ENCODE results near the gene ISG15. TPM values are rescaled to one million over a fixed set of nuclear protein-coding genes. Genes with fewer than 3 reads are reported as not detected.

Gene ISG15
- total and polyA plus RNA-seq, 2 of the 13 experiments (the other 11 are each of a cell fraction or from before 2014, with no cell fraction given): 42.1 to 54.9 TPM

DNA sequence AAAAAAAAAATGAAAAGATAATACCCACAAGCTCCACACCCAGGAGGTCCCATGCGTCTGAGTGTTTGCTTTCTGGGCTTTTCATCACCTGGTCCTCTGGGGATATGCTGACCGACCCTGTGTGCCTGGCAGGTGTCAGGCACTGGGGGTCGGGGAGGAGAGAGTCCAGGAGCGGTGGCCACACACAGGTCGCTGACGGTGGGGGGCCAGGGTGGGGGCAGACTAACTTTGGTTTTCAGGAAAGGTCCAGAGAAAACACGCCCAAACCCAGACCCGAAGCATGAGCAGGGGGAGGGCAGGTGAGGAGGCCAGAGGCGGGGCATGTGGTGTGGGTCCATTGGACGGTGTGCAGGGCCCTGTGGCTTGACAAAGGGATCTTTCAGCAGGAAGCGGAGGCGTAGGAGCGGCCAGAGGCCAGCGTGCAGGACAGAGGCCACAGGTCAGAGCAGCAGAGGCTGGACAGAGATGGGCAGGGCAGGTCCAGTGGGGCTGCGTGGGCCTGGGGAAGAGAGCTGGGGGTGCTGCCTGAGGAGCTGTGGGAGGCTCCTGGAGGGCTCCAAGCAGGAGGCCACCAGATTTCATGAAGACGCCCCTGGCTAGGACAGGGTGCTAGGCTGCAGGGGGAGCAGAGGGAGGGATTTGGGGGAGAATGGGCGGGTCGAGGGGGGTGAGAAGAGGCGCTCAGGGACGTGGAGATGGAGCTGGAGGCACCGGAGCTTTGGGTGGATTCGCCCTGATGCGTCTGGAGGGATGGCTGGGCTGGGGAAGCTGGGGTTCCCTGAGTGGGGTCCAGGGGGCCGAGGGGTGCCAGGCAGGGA is 45.0 kb downstream of the ISG15 start (continued):
- TF ChIP-seq GATA4 (IDR thresholded peaks at IDR 0.05; ENCODE audit: borderline replicate concordance, low read depth) (no peak), MEIS1 (CRISPR knock-in tag; IDR thresholded peaks at IDR 0.05; ENCODE audit: borderline replicate concordance) (no peak; the same call in 1 of the 2 replicates), RARA (CRISPR knock-in tag; IDR thresholded peaks at IDR 0.05) (peak; percentile 70; the same call in 1 of the 2 replicates), SMAD1 (CRISPR knock-in tag; IDR thresholded peaks at IDR 0.05; ENCODE audit: borderline replicate concordance, low read depth) (0 out of 2 replicates have a peak, but pooled peaks have one; percentile 40), KLF11 (CRISPR knock-in tag; IDR thresholded peaks at IDR 0.05) (no peak), POLR2AphosphoS5 (IDR thresholded peaks at IDR 0.05; ENCODE audit: low read depth, low read length) (peak; percentile 73), ZNF772 (CRISPR knock-in tag; IDR thresholded peaks at IDR 0.05) (no peak; the same call in 1 of the 2 replicates), ZNF383 (CRISPR knock-in tag; IDR thresholded peaks at IDR 0.05; ENCODE audit: borderline replicate concordance) (peak; percentile 68; the same call in 1 of the 2 replicates), ZMYM4 (CRISPR knock-in tag; IDR thresholded peaks at IDR 0.05) (no peak; the same call in 1 of the 2 replicates), ZFP82 (CRISPR knock-in tag; IDR thresholded peaks at IDR 0.05; ENCODE audit: borderline replicate concordance) (no peak), ZNF883 (CRISPR knock-in tag; IDR thresholded peaks at IDR 0.05; ENCODE audit: not compliant biosample characterization) (peak; percentile 40), JARID2 (CRISPR knock-in tag; IDR thresholded peaks at IDR 0.05; ENCODE audit: insufficient replicate concordance) (no peak)
- TF ChIP-seq, protein P1, sequence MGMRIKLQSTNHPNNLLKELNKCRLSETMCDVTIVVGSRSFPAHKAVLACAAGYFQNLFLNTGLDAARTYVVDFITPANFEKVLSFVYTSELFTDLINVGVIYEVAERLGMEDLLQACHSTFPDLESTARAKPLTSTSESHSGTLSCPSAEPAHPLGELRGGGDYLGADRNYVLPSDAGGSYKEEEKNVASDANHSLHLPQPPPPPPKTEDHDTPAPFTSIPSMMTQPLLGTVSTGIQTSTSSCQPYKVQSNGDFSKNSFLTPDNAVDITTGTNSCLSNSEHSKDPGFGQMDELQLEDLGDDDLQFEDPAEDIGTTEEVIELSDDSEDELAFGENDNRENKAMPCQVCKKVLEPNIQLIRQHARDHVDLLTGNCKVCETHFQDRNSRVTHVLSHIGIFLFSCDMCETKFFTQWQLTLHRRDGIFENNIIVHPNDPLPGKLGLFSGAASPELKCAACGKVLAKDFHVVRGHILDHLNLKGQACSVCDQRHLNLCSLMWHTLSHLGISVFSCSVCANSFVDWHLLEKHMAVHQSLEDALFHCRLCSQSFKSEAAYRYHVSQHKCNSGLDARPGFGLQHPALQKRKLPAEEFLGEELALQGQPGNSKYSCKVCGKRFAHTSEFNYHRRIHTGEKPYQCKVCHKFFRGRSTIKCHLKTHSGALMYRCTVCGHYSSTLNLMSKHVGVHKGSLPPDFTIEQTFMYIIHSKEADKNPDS (CRISPR knock-in tag; IDR thresholded peaks at IDR 0.05): no peak
- TF ChIP-seq, protein P2, sequence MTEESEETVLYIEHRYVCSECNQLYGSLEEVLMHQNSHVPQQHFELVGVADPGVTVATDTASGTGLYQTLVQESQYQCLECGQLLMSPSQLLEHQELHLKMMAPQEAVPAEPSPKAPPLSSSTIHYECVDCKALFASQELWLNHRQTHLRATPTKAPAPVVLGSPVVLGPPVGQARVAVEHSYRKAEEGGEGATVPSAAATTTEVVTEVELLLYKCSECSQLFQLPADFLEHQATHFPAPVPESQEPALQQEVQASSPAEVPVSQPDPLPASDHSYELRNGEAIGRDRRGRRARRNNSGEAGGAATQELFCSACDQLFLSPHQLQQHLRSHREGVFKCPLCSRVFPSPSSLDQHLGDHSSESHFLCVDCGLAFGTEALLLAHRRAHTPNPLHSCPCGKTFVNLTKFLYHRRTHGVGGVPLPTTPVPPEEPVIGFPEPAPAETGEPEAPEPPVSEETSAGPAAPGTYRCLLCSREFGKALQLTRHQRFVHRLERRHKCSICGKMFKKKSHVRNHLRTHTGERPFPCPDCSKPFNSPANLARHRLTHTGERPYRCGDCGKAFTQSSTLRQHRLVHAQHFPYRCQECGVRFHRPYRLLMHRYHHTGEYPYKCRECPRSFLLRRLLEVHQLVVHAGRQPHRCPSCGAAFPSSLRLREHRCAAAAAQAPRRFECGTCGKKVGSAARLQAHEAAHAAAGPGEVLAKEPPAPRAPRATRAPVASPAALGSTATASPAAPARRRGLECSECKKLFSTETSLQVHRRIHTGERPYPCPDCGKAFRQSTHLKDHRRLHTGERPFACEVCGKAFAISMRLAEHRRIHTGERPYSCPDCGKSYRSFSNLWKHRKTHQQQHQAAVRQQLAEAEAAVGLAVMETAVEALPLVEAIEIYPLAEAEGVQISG (CRISPR knock-in tag; IDR thresholded peaks at IDR 0.05): peak; percentile 72
- TF ChIP-seq, protein P3, sequence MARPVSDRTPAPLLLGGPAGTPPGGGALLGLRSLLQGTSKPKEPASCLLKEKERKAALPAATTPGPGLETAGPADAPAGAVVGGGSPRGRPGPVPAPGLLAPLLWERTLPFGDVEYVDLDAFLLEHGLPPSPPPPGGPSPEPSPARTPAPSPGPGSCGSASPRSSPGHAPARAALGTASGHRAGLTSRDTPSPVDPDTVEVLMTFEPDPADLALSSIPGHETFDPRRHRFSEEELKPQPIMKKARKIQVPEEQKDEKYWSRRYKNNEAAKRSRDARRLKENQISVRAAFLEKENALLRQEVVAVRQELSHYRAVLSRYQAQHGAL (CRISPR knock-in tag; IDR thresholded peaks at IDR 0.05; ENCODE audit: not compliant biosample characterization): no peak
- TF ChIP-seq, protein P4, sequence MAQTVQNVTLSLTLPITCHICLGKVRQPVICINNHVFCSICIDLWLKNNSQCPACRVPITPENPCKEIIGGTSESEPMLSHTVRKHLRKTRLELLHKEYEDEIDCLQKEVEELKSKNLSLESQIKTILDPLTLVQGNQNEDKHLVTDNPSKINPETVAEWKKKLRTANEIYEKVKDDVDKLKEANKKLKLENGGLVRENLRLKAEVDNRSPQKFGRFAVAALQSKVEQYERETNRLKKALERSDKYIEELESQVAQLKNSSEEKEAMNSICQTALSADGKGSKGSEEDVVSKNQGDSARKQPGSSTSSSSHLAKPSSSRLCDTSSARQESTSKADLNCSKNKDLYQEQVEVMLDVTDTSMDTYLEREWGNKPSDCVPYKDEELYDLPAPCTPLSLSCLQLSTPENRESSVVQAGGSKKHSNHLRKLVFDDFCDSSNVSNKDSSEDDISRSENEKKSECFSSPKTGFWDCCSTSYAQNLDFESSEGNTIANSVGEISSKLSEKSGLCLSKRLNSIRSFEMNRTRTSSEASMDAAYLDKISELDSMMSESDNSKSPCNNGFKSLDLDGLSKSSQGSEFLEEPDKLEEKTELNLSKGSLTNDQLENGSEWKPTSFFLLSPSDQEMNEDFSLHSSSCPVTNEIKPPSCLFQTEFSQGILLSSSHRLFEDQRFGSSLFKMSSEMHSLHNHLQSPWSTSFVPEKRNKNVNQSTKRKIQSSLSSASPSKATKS (CRISPR knock-in tag; IDR thresholded peaks at IDR 0.05): no peak
- TF ChIP-seq, protein P5, sequence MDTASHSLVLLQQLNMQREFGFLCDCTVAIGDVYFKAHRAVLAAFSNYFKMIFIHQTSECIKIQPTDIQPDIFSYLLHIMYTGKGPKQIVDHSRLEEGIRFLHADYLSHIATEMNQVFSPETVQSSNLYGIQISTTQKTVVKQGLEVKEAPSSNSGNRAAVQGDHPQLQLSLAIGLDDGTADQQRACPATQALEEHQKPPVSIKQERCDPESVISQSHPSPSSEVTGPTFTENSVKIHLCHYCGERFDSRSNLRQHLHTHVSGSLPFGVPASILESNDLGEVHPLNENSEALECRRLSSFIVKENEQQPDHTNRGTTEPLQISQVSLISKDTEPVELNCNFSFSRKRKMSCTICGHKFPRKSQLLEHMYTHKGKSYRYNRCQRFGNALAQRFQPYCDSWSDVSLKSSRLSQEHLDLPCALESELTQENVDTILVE (CRISPR knock-in tag; IDR thresholded peaks at IDR 0.05): no peak
- TF ChIP-seq, protein P6, sequence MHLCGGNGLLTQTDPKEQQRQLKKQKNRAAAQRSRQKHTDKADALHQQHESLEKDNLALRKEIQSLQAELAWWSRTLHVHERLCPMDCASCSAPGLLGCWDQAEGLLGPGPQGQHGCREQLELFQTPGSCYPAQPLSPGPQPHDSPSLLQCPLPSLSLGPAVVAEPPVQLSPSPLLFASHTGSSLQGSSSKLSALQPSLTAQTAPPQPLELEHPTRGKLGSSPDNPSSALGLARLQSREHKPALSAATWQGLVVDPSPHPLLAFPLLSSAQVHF (CRISPR knock-in tag; IDR thresholded peaks at IDR 0.05): no peak

Measured in HepG2 (cell line).